Mucosa of rectum (tissue), 2 donors: ENCODE measurements around the gene BCAS3.

Experiments
- H3K27ac ChIP-seq, 2 donors: one replicate each; pipeline ENCODE4 v1.7.0; 2013; ENCODE audit warnings: inconsistent platforms in 2 of 2, low read depth in 2 of 2, low read length in 2 of 2
- H3K27me3 ChIP-seq, 2 donors: one replicate each; pipeline ENCODE4 v1.7.0; 2013; ENCODE audit warnings: low read length in 2 of 2; ENCODE audit not compliant: control insufficient read depth in 2 of 2, insufficient read depth in 2 of 2
- H3K36me3 ChIP-seq, 2 donors: one replicate each; pipeline ENCODE4 v1.7.0; 2013; ENCODE audit warnings: low read length in 2 of 2; ENCODE audit not compliant: control insufficient read depth in 2 of 2, insufficient read depth in 2 of 2
- H3K4me1 ChIP-seq, 2 donors: one replicate each; pipeline ENCODE4 v1.7.0; 2013; ENCODE audit warnings: low read length in 2 of 2, mild to moderate bottlenecking in 1 of 2; ENCODE audit not compliant: control insufficient read depth in 2 of 2, insufficient read depth in 2 of 2
- H3K4me3 ChIP-seq, 2 donors: one replicate each; pipeline ENCODE4 v1.7.0; 2013; ENCODE audit warnings: low read length in 2 of 2
- H3K9ac ChIP-seq, 2 donors: one replicate each; pipeline ENCODE4 v1.7.0; 2013; ENCODE audit warnings: low read length in 2 of 2, low read depth in 1 of 2, mild to moderate bottlenecking in 1 of 2
- H3K9me3 ChIP-seq, 2 donors: one replicate each; pipeline ENCODE4 v1.7.0; 2013; ENCODE audit warnings: low read length in 2 of 2; ENCODE audit not compliant: control insufficient read depth in 2 of 2
- donor health status: healthy.
- donor health status: Normal muscosa, but diverticular disease.

BCAS3 gene

GRCh38 chr17:61158376-61158775, 480.7 kb downstream of the BCAS3 start:
- Histone ChIP-seq H3K27ac (no peak overlapping the region), H3K9me3 (no peaks in the 10 kb centered on the region), H3K4me3 (no peak overlapping the region), H3K9ac (no peak overlapping the region), H3K36me3 (no peaks in the 10 kb centered on the region), H3K4me1 (no peaks in the 10 kb centered on the region), H3K27me3 (no peaks in the 10 kb centered on the region)

- Histone ChIP-seq H3K27me3 (no peaks in the 10 kb centered on the region), H3K9me3 (no peaks in the 10 kb centered on the region), H3K4me1 (no peaks in the 10 kb centered on the region), H3K27ac (no peak overlapping the region), H3K36me3 (no peaks in the 10 kb centered on the region), H3K4me3 (no peak overlapping the region), H3K9ac (no peak overlapping the region)
Measured at GRCh38 chr17:61159221-61159814, 481.7 kb downstream of the BCAS3 start.

GRCh38 chr17:61160204-61160603, 482.6 kb downstream of the BCAS3 start:
- no peaks in the 10 kb centered on the region for H3K36me3 ChIP-seq
- no peaks in the 10 kb centered on the region for H3K9me3 ChIP-seq
- H3K27ac ChIP-seq = no peak overlapping the region
- no peak overlapping the region for H3K4me3 ChIP-seq
- H3K4me1 ChIP-seq = no peaks in the 10 kb centered on the region
- H3K27me3 ChIP-seq = no peaks in the 10 kb centered on the region
- H3K9ac ChIP-seq = no peak overlapping the region

- H3K4me3 ChIP-seq = no peak overlapping the region
- H3K27me3 ChIP-seq = no peaks in the 10 kb centered on the region
- no peak overlapping the region for H3K27ac ChIP-seq
- H3K36me3 ChIP-seq = no peaks in the 10 kb centered on the region
- no peaks in the 10 kb centered on the region for H3K9me3 ChIP-seq
- H3K4me1 ChIP-seq = no peaks in the 10 kb centered on the region
- H3K9ac ChIP-seq = no peak overlapping the region
Measured at GRCh38 chr17:61160789-61161445, 483.3 kb downstream of the BCAS3 start.

- Histone ChIP-seq H3K27ac (no peak overlapping the region), H3K27me3 (no peaks in the 10 kb centered on the region), H3K4me3 (no peak overlapping the region), H3K4me1 (no peaks in the 10 kb centered on the region), H3K9me3 (no peaks in the 10 kb centered on the region), H3K36me3 (no peaks in the 10 kb centered on the region), H3K9ac (no peak overlapping the region)
Measured at GRCh38 chr17:61161615-61162134, 484.0 kb downstream of the BCAS3 start.

GRCh38 chr17:61164517-61164916, 486.9 kb downstream of the BCAS3 start:
- Histone ChIP-seq H3K4me1 (no peaks in the 10 kb centered on the region), H3K9ac (no peak overlapping the region), H3K36me3 (no peaks in the 10 kb centered on the region), H3K27me3 (no peaks in the 10 kb centered on the region), H3K9me3 (no peaks in the 10 kb centered on the region), H3K27ac (no peak overlapping the region), H3K4me3 (no peak overlapping the region)

GRCh38 chr17:61167075-61167474, 489.4 kb downstream of the BCAS3 start:
- no peaks in the 10 kb centered on the region for H3K4me1 ChIP-seq
- H3K36me3 ChIP-seq = no peaks in the 10 kb centered on the region
- no peaks in the 10 kb centered on the region for H3K9me3 ChIP-seq
- H3K4me3 ChIP-seq = no peak overlapping the region
- no peaks in the 10 kb centered on the region for H3K27me3 ChIP-seq
- H3K27ac ChIP-seq = no peak overlapping the region
- no peak overlapping the region for H3K9ac ChIP-seq

GRCh38 chr17:61168506-61168905, 490.9 kb downstream of the BCAS3 start:
- H3K9ac ChIP-seq = no peak overlapping the region
- no peak overlapping the region for H3K4me3 ChIP-seq
- no peaks in the 10 kb centered on the region for H3K4me1 ChIP-seq

GRCh38 chr17:61174310-61174709, 496.7 kb downstream of the BCAS3 start:
- H3K4me3 ChIP-seq = no peak overlapping the region
- H3K9ac ChIP-seq = no peak overlapping the region
- H3K9me3 ChIP-seq = no peaks in the 10 kb centered on the region
- no peaks in the 10 kb centered on the region for H3K36me3 ChIP-seq
- H3K27me3 ChIP-seq = no peaks in the 10 kb centered on the region
- no peaks in the 10 kb centered on the region for H3K4me1 ChIP-seq
- no peak overlapping the region for H3K27ac ChIP-seq

More at GRCh38 chr17:61168506-61168905, 490.9 kb downstream of the BCAS3 start:
- Histone ChIP-seq H3K27ac (no peak overlapping the region), H3K36me3 (no peaks in the 10 kb centered on the region), H3K9me3 (no peaks in the 10 kb centered on the region), H3K27me3 (no peaks in the 10 kb centered on the region)

GRCh38 chr17:61175298-61176142, 497.9 kb downstream of the BCAS3 start:
- Histone ChIP-seq H3K36me3 (no peaks in the 10 kb centered on the region), H3K4me1 (no peaks in the 10 kb centered on the region), H3K9me3 (no peaks in the 10 kb centered on the region), H3K4me3 (no peak overlapping the region), H3K27ac (no peak overlapping the region), H3K9ac (no peak overlapping the region), H3K27me3 (no peaks in the 10 kb centered on the region)
